22Rv1 (cell line): ENCODE measurements around the gene ZNF385B.
"Not testable (repeated sequence)": the region's sequence is repeated elsewhere in the genome, so short reads cannot be mapped to it uniquely, and the experiment has no call there.

Experiments used
- H3K27ac ChIP-seq: fragments of 450-650 bp; 2 replicates; pipeline ENCODE4 v1.5.1; 2017
- ZFX ChIP-seq: fragments of 450-650 bp; IDR thresholded peaks from 2 replicates; pipeline ENCODE4 v1.6.1; 2017; ENCODE audit warnings: antibody characterized with exemption, borderline replicate concordance
- TF ChIP-seq, protein P1 (sequence below): fragments of 450-650 bp; IDR thresholded peaks from 2 replicates; pipeline ENCODE4 v1.5.1; 2017; ENCODE audit warnings: mild to moderate bottlenecking

Gene ZNF385B

DNA sequence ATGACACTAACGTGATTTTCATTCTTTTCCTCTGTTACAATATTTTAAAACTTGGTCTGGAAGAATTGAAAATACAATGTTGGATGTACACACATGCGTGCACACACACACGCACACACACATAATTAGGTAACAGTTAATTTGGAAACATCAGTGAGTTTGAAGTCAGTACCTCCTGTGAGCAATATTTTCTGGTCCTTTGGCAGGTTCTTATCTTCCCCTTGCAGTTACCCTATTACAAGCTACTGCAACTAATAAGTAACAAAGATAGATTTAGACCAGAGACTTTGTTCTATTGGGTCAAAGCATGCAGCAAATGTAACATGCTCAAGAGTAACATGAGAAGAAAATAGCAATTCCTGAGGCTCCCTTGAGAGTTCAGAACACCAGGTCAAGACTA, 73.3 kb downstream of the ZNF385B start:
- TF ChIP-seq, protein P1, sequence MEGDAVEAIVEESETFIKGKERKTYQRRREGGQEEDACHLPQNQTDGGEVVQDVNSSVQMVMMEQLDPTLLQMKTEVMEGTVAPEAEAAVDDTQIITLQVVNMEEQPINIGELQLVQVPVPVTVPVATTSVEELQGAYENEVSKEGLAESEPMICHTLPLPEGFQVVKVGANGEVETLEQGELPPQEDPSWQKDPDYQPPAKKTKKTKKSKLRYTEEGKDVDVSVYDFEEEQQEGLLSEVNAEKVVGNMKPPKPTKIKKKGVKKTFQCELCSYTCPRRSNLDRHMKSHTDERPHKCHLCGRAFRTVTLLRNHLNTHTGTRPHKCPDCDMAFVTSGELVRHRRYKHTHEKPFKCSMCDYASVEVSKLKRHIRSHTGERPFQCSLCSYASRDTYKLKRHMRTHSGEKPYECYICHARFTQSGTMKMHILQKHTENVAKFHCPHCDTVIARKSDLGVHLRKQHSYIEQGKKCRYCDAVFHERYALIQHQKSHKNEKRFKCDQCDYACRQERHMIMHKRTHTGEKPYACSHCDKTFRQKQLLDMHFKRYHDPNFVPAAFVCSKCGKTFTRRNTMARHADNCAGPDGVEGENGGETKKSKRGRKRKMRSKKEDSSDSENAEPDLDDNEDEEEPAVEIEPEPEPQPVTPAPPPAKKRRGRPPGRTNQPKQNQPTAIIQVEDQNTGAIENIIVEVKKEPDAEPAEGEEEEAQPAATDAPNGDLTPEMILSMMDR, result no peak
- no peak for TF ChIP-seq ZFX
- no peak overlapping the region for H3K27ac ChIP-seq

DNA sequence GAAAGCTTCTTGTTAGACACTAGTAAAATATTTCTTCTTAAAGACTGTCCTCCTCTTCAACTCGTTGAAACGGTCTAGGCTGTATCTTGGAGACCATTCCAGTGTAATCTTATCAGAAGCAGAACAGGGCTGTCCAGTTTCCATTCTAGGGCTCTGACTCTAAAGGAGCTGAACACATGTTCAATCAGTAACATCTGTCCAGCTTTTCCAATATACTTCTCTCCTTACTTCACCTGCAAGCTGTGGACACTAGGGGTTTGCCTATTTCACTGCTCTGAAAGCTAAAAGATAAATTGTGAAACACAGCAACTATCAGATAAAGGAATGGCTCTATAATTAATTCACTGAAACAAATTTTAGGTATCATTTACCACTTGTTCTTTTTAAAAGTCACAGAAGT, 73.8 kb downstream of the ZNF385B start:
- H3K27ac ChIP-seq, result no peak overlapping the region
- TF ChIP-seq, protein P1, result no peak
- TF ChIP-seq ZFX, result no peak

DNA sequence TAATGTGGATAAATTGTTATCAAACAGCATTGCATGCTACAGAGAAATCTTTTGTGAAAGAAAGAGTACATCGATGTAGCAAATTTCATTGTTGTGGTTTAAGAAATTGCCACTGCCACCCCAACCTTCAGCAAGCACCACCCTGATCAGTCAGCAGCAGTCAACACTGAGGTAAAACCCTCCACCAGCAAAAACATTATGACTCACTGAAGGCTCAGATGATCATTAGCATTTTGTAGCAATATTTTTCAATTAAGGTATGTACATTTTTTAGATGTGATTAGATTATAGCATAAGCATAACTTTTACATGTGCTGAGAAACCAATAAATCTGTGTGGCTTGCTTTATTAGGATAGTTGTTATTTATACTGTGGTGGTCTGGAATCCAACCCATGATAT, 75.5 kb downstream of the ZNF385B start:
- no peak for TF ChIP-seq ZFX
- TF ChIP-seq, protein P1, result no peak
- no peak overlapping the region for H3K27ac ChIP-seq

DNA sequence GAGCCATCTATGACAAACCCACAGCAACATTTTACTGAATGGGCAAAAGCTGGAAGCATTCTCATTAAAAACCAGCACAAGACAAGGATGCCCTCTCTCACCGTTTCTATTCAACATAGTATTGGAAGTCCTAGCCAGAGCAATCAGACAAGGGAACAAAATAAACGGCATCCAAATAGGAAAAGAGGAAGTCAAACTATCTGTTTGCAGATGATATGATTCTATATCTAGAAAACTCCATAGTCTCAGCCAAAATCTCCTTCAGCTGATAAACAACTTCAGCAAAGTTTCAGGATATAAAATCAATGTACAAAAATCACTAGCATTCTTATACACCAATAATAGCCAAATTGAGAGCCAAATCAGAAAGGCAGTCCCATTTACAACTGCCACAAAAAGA, 79.1 kb downstream of the ZNF385B start:
- H3K27ac ChIP-seq, result not testable (repeated sequence)

DNA sequence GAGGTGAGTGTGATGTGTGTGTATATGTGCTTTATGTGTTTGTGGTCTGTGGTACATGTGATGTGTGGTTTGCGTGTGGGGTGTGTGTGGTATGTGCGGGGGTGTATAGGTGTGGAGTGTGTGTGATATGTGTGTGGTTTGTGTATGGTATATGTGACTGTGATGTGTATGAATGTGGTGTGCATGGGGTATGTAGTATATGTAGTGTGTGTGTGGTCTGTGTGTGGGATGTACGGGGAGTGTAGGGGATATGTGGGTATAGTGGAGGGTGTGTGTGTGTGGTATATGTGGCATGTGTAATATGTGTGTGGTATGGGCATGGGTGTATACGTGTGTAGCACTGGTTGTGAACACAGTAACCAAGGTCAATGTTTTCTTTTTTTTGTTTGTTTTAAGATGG, 87.4 kb downstream of the ZNF385B start:
- H3K27ac ChIP-seq, result no peak overlapping the region
- TF ChIP-seq, protein P1, result no peak

DNA sequence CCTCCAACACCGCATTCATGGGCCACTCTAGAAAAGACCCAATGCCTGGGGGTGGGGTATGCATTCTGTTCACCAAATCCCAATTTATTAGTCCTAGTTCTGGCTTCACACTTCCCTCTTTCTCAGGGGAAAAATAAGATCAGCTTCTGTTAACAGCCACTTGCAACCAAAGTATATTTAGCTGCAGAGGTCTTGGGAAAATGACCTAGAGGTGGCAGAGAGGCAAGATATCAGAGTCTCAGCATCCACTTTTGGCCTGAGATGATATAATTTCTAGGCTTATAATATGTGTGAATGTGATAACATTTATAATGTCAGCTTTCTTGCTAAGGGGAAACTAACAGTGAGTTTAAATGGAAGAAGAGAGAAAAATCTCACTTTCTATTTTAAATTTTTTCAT, 89.1 kb downstream of the ZNF385B start:
- TF ChIP-seq, protein P1, result no peak
- no peak overlapping the region for H3K27ac ChIP-seq

DNA sequence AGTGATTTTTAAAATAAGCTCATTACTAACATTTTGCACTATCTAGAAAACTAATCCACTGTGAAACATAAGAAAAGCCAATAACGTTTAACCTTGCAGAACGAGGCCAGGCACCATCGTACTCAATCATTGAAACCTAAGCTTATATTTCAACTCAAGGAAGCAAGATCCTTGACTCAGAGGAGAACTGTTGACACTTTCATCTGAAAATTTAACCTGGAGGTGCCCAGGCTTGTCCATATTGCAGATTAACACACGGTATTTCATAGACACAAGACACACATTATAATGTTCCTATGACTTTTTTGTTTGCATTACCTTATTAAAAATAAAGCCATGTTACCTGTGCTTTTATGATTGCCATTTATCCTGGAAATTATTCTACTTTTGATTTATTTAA, 89.6 kb downstream of the ZNF385B start:
- H3K27ac ChIP-seq, result no peak overlapping the region

DNA sequence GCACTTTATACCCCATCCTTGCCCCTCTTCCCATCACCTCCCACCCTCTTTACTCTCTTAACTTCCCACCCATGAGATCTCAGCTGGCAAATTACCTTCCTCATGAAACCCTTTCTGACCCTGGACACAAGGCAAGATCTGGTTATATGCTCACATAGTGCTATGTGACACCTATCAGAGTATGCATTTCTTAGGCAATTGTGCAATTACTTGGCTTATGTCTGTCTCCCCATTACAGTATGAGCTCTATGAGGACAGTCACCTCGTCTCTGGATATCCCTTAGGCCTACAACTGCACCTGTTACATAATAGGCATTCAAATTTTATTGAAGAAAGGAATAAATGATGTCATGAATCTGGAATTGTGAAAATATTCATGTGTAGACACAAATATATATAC, 91.4 kb downstream of the ZNF385B start:
- TF ChIP-seq ZFX, result no peak
- TF ChIP-seq, protein P1, result no peak
- H3K27ac ChIP-seq, result no peak overlapping the region

More for the DNA sequence above, 89.6 kb downstream of the ZNF385B start:
- TF ChIP-seq, protein P1, result no peak
- TF ChIP-seq ZFX, result no peak
